IPS-15b (cell line): ENCODE results near the gene PRRC2C.
"Not testable (repeated sequence)": the region's sequence is repeated elsewhere in the genome, so short reads cannot be mapped to it uniquely, and the experiment has no call there.

Experiments used
- H3K27me3 ChIP-seq: one replicate; pipeline ENCODE4 v1.6.1; 2013; ENCODE audit warnings: low read length; ENCODE audit not compliant: control insufficient read depth, insufficient read depth
- H3K36me3 ChIP-seq: one replicate; pipeline ENCODE4 v1.6.1; 2013; ENCODE audit warnings: low read length; ENCODE audit not compliant: control insufficient read depth, insufficient read depth
- H3K4me1 ChIP-seq: one replicate; pipeline ENCODE4 v1.6.1; 2013; ENCODE audit warnings: mild to moderate bottlenecking, low read length; ENCODE audit not compliant: control insufficient read depth, insufficient read depth
- H3K4me3 ChIP-seq: one replicate; pipeline ENCODE4 v1.5.1; 2013; ENCODE audit warnings: low read depth, low read length
- H3K9ac ChIP-seq: one replicate; pipeline ENCODE4 v1.6.1; 2013; ENCODE audit warnings: low read depth, mild to moderate bottlenecking, low read length
- H3K9me3 ChIP-seq: one replicate; pipeline ENCODE4 v1.6.1; 2013; ENCODE audit warnings: mild to moderate bottlenecking, low read length; ENCODE audit not compliant: control insufficient read depth, insufficient read depth

PRRC2C gene

GRCh38 chr1:171615122-171615906, 130.0 kb downstream of the PRRC2C start:
- not testable (repeated sequence) for H3K27me3 ChIP-seq, H3K4me3 ChIP-seq, H3K36me3 ChIP-seq, H3K4me1 ChIP-seq, H3K9ac ChIP-seq, H3K9me3 ChIP-seq

- H3K9me3 ChIP-seq: no peaks in the 10 kb centered on the region
- H3K36me3 ChIP-seq: no peaks in the 10 kb centered on the region
- no peaks in the 10 kb centered on the region for H3K27me3 ChIP-seq
- H3K4me3 ChIP-seq: no peak overlapping the region
- H3K4me1 ChIP-seq: no peaks in the 10 kb centered on the region
- H3K9ac ChIP-seq: no peak overlapping the region
Measured at GRCh38 chr1:171616586-171616985, 131.3 kb downstream of the PRRC2C start.

GRCh38 chr1:171622152-171622462, 136.8 kb downstream of the PRRC2C start, which contains the start of gene MYOCOS:
Gene MYOCOS, plus strand, starts transcription at chr1:171622243. Its CDS starts 1,641 bp downstream, at chr1:171623884.
- no peaks in the 10 kb centered on the region for H3K36me3 ChIP-seq
- H3K27me3 ChIP-seq: no peaks in the 10 kb centered on the region

GRCh38 chr1:171623651-171624331, 138.5 kb downstream of the PRRC2C start:
- Histone ChIP-seq H3K9ac (no peak overlapping the region), H3K9me3 (no peaks in the 10 kb centered on the region), H3K4me3 (no peak overlapping the region), H3K4me1 (peaks cover 3% of the 10 kb centered on the region), H3K27me3 (no peaks in the 10 kb centered on the region), H3K36me3 (no peaks in the 10 kb centered on the region)

More at GRCh38 chr1:171622152-171622462, 136.8 kb downstream of the PRRC2C start, which contains the start of gene MYOCOS:
- Histone ChIP-seq H3K9ac (no peak within 1 kb of the TSS), H3K9me3 (no peaks in the 10 kb centered on the region), H3K4me3 (no peak within 1 kb of the TSS), H3K4me1 (peaks cover 3% of the 10 kb centered on the region)

- H3K4me3 ChIP-seq: no peak overlapping the region
- no peak overlapping the region for H3K9ac ChIP-seq
- peaks cover 3% of the 10 kb centered on the region for H3K4me1 ChIP-seq
- no peaks in the 10 kb centered on the region for H3K9me3 ChIP-seq
- no peaks in the 10 kb centered on the region for H3K36me3 ChIP-seq
- H3K27me3 ChIP-seq: no peaks in the 10 kb centered on the region
Measured at GRCh38 chr1:171625225-171625624, 139.9 kb downstream of the PRRC2C start.

GRCh38 chr1:171627020-171627419, 141.7 kb downstream of the PRRC2C start:
- H3K27me3 ChIP-seq: no peaks in the 10 kb centered on the region
- H3K4me1 ChIP-seq: no peaks in the 10 kb centered on the region
- H3K9ac ChIP-seq: no peak overlapping the region
- no peaks in the 10 kb centered on the region for H3K36me3 ChIP-seq
- no peak overlapping the region for H3K4me3 ChIP-seq
- no peaks in the 10 kb centered on the region for H3K9me3 ChIP-seq

- Histone ChIP-seq H3K36me3 (no peaks in the 10 kb centered on the region), H3K27me3 (no peaks in the 10 kb centered on the region), H3K4me3 (no peak overlapping the region), H3K9ac (no peak overlapping the region), H3K4me1 (no peaks in the 10 kb centered on the region), H3K9me3 (no peaks in the 10 kb centered on the region)
Measured at GRCh38 chr1:171628225-171628624, 142.9 kb downstream of the PRRC2C start.

- no peaks in the 10 kb centered on the region for H3K27me3 ChIP-seq
- H3K9me3 ChIP-seq: no peaks in the 10 kb centered on the region
- no peaks in the 10 kb centered on the region for H3K36me3 ChIP-seq
- H3K4me1 ChIP-seq: peaks cover under 1% of the 10 kb centered on the region
- no peak overlapping the region for H3K9ac ChIP-seq
- no peak overlapping the region for H3K4me3 ChIP-seq
Measured at GRCh38 chr1:171635661-171636060, 150.3 kb downstream of the PRRC2C start.

- no peaks in the 10 kb centered on the region for H3K36me3 ChIP-seq
- H3K4me1 ChIP-seq: peaks cover 3% of the 10 kb centered on the region
- no peak overlapping the region for H3K9ac ChIP-seq
- no peaks in the 10 kb centered on the region for H3K27me3 ChIP-seq
- H3K4me3 ChIP-seq: no peak overlapping the region
- no peaks in the 10 kb centered on the region for H3K9me3 ChIP-seq
Measured at GRCh38 chr1:171636141-171636540, 150.8 kb downstream of the PRRC2C start.

- Histone ChIP-seq H3K9me3 (no peaks in the 10 kb centered on the region), H3K4me3 (no peak overlapping the region), H3K4me1 (peaks cover 18% of the 10 kb centered on the region), H3K9ac (no peak overlapping the region), H3K36me3 (no peaks in the 10 kb centered on the region), H3K27me3 (no peaks in the 10 kb centered on the region)
Measured at GRCh38 chr1:171637928-171638576, 152.7 kb downstream of the PRRC2C start.

- no peaks in the 10 kb centered on the region for H3K27me3 ChIP-seq
- H3K4me1 ChIP-seq: peaks cover 20% of the 10 kb centered on the region
- H3K9me3 ChIP-seq: no peaks in the 10 kb centered on the region
- H3K4me3 ChIP-seq: no peak overlapping the region
- no peaks in the 10 kb centered on the region for H3K36me3 ChIP-seq
- H3K9ac ChIP-seq: no peak overlapping the region
Measured at GRCh38 chr1:171640225-171640624, 154.9 kb downstream of the PRRC2C start.
